KMS-11 (cell line): ENCODE data around the gene GSTA4.

Experiments used
- H2AFZ ChIP-seq: fragments of 200-600 bp; sonication (generic); 2 replicates; pipeline ENCODE4 v1.6.1; 2016; ENCODE audit warnings: antibody characterized with exemption, mixed run types, low read depth
- H3K27ac ChIP-seq: fragments of 200-600 bp; sonication (generic); 2 replicates; pipeline ENCODE4 v1.6.1; 2016; ENCODE audit warnings: mild to moderate bottlenecking, mixed run types
- H3K27me3 ChIP-seq: fragments of 200-600 bp; sonication (generic); 2 replicates; pipeline ENCODE4 v1.6.1; 2017; ENCODE audit warnings: mild to moderate bottlenecking, low read depth, mixed run types, moderate library complexity; ENCODE audit not compliant: insufficient read depth
- H3K36me3 ChIP-seq: fragments of 200-600 bp; sonication (generic); 2 replicates; pipeline ENCODE4 v1.6.1; 2017; ENCODE audit warnings: mild to moderate bottlenecking, mixed run types; ENCODE audit not compliant: insufficient read depth
- H3K4me1 ChIP-seq: fragments of 200-600 bp; sonication (generic); 2 replicates; pipeline ENCODE4 v1.6.1; 2016; ENCODE audit warnings: mild to moderate bottlenecking, low read depth, mixed run types; ENCODE audit not compliant: poor library complexity, severe bottlenecking
- H3K4me2 ChIP-seq: fragments of 200-600 bp; sonication (generic); 2 replicates; pipeline ENCODE4 v1.7.0; 2016; ENCODE audit warnings: mild to moderate bottlenecking, mixed run types
- H3K4me3 ChIP-seq: fragments of 200-600 bp; sonication (generic); IDR thresholded peaks from 2 replicates; pipeline ENCODE4 v1.6.1; 2017; ENCODE audit warnings: low read depth, low read length, mixed read lengths; ENCODE audit not compliant: insufficient read depth
- H3K79me2 ChIP-seq: fragments of 200-600 bp; sonication (generic); 2 replicates; pipeline ENCODE4 v1.6.1; 2016; ENCODE audit warnings: low read depth, mixed run types; ENCODE audit not compliant: insufficient read depth
- H3K9ac ChIP-seq: fragments of 200-600 bp; sonication (generic); 2 replicates; pipeline ENCODE4 v1.6.1; 2016; ENCODE audit warnings: mild to moderate bottlenecking, mixed run types
- H4K20me1 ChIP-seq: fragments of 200-600 bp; sonication (generic); 2 replicates; pipeline ENCODE4 v1.6.1; 2016; ENCODE audit warnings: mild to moderate bottlenecking, mixed run types; ENCODE audit not compliant: insufficient read depth
- TF ChIP-seq, protein P1 (sequence below): fragments of 200-600 bp; sonication (generic); conservative IDR thresholded peaks from 2 replicates; pipeline ENCODE4 v1.6.1; 2017; ENCODE audit warnings: low read depth, mild to moderate bottlenecking, antibody characterized with exemption, low read length, moderate library complexity, mixed read lengths

GSTA4 gene

DNA sequence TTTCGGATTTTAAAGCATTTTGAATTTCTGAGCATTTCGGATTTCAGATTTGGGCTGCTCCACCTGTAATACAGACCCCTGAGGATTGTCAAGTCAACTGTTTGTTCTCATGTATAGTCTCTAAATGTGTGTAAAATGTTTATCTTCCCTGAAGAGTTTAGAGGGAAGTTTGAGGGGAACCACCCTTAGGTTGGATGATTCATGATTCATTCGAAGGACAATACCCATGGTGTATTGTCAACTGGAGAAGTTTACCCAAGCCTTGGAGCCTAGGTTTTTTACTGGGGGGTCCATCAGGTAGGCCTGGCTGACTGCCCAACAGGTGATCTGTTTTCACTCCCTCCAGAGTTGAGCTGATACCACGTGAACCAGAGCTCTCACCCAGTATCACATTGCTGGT, 18.9 kb downstream of the GSTA4 start:
- no peak overlapping the region for H3K9ac ChIP-seq
- no peak overlapping the region for H3K27ac ChIP-seq
- no peak overlapping the region for H3K4me2 ChIP-seq
- TF ChIP-seq, protein P1, sequence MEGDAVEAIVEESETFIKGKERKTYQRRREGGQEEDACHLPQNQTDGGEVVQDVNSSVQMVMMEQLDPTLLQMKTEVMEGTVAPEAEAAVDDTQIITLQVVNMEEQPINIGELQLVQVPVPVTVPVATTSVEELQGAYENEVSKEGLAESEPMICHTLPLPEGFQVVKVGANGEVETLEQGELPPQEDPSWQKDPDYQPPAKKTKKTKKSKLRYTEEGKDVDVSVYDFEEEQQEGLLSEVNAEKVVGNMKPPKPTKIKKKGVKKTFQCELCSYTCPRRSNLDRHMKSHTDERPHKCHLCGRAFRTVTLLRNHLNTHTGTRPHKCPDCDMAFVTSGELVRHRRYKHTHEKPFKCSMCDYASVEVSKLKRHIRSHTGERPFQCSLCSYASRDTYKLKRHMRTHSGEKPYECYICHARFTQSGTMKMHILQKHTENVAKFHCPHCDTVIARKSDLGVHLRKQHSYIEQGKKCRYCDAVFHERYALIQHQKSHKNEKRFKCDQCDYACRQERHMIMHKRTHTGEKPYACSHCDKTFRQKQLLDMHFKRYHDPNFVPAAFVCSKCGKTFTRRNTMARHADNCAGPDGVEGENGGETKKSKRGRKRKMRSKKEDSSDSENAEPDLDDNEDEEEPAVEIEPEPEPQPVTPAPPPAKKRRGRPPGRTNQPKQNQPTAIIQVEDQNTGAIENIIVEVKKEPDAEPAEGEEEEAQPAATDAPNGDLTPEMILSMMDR, result no peak
- no peaks in the 10 kb centered on the region for H3K27me3 ChIP-seq
- no peak overlapping the region for H2AFZ ChIP-seq
- no peaks in the 10 kb centered on the region for H3K36me3 ChIP-seq
- H3K4me1 ChIP-seq, result peaks cover 34% of the 10 kb centered on the region
- H4K20me1 ChIP-seq, result no peaks in the 10 kb centered on the region
- H3K4me3 ChIP-seq, result no peak overlapping the region
- no peaks in the 10 kb centered on the region for H3K79me2 ChIP-seq

DNA sequence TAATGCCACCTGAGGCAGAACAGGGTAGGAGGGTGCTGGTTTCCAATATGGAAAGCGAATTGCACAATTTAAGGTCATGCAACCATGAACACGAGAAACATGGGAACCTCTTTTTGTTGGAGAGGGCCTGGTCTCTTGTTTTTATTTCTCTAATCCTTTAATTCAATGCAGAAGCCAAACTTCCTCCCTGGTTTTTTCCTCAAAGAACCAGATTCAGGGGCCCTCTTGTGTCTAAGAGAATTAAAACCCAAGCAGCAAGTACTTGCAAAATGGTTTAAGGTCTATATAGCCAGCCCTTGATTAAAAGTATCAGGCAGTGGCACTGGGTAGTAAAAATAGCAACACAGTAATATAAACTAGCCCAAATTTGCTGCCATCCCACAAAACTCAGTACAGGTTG, 19.5 kb downstream of the GSTA4 start:
- Histone ChIP-seq H4K20me1 (no peaks in the 10 kb centered on the region), H3K4me2 (no peak overlapping the region)

DNA sequence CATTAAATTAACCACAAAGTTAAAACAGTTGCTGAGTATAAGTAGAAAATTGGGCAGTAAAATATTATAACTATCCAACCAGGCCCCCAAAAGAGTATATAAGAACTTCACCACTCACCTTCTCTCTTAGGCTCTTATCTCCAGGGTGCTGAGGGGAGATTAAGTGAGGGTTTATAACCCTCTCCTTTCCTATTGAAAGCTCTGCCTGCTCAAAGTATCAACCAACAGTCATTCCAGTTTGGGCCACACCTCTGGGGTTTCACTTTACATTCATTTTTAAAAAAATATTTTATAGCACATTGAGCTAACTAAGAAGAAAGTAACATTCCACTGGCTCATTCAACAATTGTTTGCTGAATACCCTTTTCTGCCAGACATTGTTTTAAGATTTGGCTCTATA, 22.1 kb downstream of the GSTA4 start:
- peaks cover 18% of the 10 kb centered on the region for H3K4me1 ChIP-seq
- no peak overlapping the region for H3K9ac ChIP-seq
- no peaks in the 10 kb centered on the region for H3K36me3 ChIP-seq
- TF ChIP-seq, protein P1, result no peak
- H2AFZ ChIP-seq, result no peak overlapping the region
- H3K79me2 ChIP-seq, result no peaks in the 10 kb centered on the region
- no peak overlapping the region for H3K27ac ChIP-seq
- H3K4me2 ChIP-seq, result no peak overlapping the region
- H3K27me3 ChIP-seq, result no peaks in the 10 kb centered on the region
- H4K20me1 ChIP-seq, result no peaks in the 10 kb centered on the region
- H3K4me3 ChIP-seq, result no peak overlapping the region

More for the DNA sequence above, 19.5 kb downstream of the GSTA4 start:
- TF ChIP-seq, protein P1, result no peak
- Histone ChIP-seq H3K9ac (no peak overlapping the region), H3K27me3 (no peaks in the 10 kb centered on the region), H3K4me3 (no peak overlapping the region), H3K36me3 (no peaks in the 10 kb centered on the region), H3K79me2 (no peaks in the 10 kb centered on the region), H2AFZ (no peak overlapping the region), H3K27ac (no peak overlapping the region), H3K4me1 (peaks cover 28% of the 10 kb centered on the region)

DNA sequence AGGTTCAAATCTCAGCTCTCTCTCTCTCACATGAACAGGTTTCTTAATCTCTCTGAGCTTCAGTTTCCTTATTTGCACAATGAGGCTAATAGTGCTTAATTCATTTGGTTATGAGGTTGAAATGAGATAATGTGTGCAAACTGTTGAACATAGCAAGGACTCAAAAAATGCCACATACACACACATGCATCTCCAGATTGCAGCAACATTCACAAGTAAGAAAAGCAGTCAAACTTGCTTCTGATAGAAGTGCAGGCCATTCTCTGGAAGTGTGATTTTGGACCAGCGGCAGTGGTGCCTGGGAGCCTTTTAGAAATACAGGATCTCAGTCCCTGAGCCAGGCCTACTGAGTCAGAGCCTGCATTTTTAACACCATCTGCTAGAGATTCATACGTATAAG, 25.7 kb downstream of the GSTA4 start:
- Histone ChIP-seq H3K27me3 (no peaks in the 10 kb centered on the region), H3K4me3 (no peak overlapping the region), H4K20me1 (no peaks in the 10 kb centered on the region), H2AFZ (no peak overlapping the region), H3K4me2 (no peak overlapping the region), H3K27ac (no peak overlapping the region), H3K36me3 (no peaks in the 10 kb centered on the region), H3K4me1 (peaks cover 4% of the 10 kb centered on the region), H3K9ac (no peak overlapping the region), H3K79me2 (no peaks in the 10 kb centered on the region)
- TF ChIP-seq, protein P1, result no peak
